ENCODE data around the gene POT1. TPM values are rescaled to one million over a fixed set of nuclear protein-coding genes. Genes with fewer than 3 reads are reported as not detected.

The POT1 gene
- polyA plus RNA-seq, 12 donors, result 17.6 to 30.1 (median 21.2) TPM; not detected in 1

DNA sequence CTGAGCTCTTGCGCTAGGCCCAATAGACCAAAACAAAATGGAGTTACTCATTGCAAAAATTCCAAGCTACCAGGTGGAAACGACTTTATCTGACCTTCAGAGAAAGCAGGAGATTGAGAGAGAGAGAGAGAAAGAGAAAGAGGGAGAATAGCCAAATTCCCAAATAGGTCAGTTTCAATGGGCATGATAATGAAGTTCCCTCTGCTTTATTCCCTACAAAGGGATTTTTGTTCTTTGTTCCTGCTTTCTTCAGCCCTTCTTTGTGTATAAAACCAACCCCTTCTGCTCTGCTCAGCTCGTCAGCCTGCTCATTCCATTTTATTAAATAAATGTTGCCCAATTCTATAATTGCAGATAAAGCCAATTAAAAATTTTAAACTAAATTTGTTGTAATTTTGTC lies 119.0 kb downstream of the POT1 start:
- no peak for DNase-seq

DNA sequence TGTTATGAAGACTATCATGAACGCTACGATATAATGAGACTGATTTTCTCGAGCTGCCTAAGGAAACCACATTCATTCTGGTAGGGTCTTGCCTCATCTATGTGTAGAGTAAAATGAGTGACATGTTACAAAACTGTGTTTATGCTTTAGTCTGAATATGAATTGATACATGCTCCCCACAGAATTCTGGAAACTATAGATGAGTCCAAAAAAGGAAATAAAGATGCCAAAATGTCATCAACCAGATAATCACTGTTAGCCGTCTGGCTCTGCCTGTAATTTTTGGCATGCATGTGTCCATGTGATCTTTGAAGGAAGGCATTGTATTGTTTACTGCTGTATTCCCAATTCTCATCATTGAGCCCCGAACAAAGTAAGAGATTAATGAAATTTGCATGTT lies 121.4 kb downstream of the POT1 start:
- DNase-seq, result no peak

DNA sequence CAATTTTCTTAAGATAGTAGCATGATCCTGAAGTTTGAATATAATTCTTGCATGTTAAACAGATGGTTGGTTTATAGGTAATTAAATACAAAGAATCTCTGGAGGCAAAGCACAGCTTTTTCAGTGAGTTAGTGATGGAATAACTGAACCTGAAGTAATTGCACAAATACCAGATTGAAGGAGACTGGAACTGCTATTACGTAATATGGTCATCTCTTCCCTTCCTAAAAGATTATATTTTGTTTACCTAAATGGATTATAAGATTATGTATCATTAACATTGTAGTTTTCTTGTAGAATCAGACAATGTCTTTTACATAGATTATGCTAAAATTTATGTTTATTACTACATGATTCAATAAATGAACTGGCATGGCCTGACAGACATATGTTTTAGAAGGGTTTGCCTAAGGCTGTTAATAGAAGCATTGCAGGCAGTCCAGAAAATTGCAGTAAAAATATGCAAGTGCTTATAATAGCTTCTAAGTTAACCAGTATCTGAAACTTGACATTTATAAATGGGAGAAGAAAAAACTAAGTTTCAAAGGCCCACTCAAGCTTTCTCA lies 128.2 kb downstream of the POT1 start:
- no peak for DNase-seq

DNA sequence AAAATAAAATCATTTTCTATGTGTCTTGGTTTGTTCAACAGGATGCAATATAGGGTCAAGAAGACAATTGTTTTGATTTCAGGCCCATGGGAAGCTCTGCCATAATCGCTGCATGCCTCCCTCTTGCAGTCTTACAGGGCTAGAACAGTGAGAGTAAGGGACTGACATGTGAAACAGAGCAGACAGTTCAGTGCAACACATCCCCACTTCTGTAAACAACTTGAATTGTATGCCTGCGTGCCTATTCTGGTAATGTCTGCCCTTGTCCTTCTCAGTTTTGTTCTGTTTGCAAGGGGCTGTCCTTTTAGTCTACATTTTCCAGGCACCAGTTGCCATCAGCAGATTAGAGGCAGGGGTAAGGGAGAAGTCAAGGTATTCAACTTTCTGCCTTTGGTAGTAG lies 129.2 kb downstream of the POT1 start:
- DNase-seq, result no peak

DNA sequence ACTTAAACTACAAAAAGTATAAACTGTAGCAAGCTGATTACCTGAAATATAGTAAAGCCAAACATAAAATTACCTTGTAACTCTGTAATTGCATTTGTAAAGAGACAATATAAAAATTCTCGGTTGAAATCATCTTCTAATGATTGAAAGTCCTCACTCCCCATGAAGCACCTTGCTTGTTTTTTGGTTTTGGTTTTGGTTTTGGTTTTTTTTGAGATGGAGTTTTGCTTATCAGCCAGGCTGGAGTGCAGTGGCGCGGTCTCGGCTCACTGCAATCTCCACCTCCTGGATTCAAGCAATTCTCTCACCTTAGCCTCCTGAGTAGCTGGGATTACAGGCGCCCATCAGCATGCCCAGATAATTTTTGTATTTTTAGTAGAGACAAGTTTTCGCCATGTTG lies 130.2 kb downstream of the POT1 start:
- DNase-seq, result no peak

DNA sequence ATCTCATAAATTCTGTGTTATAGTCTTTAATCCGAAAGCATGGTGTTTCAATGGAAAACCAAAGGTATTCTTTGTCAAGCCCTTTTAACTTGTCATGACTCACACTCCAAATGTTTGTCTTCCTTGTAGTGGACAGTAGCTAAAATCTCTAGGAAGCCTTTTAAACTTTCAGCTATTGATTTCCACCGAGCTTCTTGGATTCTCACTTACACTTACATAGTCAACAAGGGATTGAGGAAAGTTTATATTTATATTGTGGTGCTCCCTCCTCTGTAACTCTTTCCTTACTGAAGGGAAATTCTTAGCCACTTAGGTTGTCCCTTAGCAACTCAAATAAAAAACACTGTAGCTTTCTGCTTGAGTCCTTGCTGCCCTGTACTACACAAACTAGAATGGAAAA lies 132.9 kb downstream of the POT1 start:
- DNase-seq, result no peak

DNA sequence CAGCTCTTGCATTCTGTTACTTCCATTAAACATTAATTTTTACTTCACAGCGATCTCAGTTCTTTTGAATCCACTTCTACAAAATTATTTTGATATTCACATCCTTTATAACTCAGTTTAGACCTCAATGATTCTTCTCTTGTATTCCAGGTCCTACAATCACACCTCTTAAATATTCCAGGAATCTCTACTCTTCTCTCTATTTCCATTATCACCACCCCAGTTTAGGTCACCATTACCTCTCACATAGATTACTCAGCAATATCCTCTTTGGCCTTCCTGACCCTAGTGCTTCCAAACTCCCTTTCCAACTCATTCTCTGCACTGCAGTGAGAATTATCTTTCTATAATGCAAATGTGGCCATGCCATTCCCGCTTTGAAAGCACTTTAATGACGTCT lies 136.9 kb downstream of the POT1 start:
- DNase-seq, result no peak

DNA sequence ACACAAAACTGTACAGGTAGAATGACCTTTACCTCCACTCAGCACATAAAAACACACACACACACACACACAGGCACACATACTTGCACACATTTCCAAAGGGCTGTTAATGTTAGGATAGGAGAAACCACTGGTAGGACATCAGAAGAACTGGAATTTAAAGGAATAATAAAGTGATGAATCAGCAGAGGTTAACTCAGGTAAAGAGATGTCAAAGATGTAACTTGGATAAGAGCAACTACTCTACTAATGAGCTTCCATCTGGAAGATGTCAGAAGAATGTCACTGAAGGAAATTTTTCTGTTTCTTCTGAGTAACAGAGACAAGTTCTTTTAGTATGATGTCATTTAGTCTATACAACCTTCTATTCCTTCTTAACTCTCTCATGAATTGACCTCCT lies 137.6 kb downstream of the POT1 start:
- DNase-seq, result no peak

DNA sequence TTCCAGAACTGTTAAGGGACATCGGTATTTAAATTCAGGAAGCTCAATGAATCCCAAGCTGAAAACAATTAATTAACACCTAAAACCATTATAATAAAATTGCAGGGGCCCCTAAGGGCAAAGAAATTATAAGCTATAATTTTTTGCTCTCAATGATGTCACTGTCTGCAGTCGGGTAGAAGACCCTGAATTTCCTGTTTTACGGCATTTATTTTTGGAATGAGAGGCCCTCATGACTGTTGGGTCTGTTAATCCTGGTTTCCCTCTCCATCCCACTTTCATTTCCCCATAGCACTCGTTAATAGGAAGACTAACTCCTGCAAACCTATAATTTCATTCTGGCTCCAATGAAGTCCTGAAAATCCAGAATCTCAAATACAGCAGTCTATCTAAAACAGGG lies 138.2 kb downstream of the POT1 start:
- no peak for DNase-seq

DNA sequence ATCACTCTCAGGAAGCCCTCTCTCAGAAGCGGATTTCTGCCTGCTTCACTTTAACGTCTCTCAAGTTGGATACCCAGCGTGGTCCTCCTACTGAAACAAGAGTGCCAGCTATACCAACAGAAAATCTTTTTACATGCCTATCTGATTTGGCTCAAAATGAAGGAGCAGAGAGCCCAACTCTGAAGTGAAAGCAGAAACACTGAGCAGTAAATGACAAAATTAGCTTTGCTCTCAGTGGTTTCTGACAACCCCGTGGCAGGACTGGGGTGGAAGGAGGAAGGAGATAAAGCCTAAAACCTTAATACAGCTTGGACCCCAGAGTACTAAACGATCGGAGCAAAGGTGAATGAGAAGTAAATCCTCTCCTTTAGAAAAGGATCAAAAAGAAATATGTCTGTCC lies 139.0 kb downstream of the POT1 start:
- DNase-seq, result no peak

DNA sequence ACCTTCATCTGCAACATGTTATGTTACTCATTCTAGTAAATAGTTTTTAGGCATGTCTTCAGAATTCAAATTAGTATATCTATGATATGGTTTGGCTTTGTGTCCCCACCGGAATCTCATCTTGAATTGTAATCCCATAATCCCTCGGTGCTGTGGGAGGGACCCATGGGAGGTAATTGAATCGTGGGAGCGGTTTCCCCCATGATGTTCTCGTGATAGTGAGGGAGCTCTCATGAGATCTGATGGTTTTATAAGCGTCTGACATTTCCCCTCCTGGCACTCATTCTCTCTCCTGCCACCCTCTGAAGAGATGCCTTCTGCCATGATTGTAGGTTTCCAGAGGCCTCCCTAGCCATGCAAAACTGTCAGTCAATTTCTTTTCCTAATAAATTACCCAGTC lies 143.6 kb downstream of the POT1 start:
- DNase-seq, result no peak

DNA sequence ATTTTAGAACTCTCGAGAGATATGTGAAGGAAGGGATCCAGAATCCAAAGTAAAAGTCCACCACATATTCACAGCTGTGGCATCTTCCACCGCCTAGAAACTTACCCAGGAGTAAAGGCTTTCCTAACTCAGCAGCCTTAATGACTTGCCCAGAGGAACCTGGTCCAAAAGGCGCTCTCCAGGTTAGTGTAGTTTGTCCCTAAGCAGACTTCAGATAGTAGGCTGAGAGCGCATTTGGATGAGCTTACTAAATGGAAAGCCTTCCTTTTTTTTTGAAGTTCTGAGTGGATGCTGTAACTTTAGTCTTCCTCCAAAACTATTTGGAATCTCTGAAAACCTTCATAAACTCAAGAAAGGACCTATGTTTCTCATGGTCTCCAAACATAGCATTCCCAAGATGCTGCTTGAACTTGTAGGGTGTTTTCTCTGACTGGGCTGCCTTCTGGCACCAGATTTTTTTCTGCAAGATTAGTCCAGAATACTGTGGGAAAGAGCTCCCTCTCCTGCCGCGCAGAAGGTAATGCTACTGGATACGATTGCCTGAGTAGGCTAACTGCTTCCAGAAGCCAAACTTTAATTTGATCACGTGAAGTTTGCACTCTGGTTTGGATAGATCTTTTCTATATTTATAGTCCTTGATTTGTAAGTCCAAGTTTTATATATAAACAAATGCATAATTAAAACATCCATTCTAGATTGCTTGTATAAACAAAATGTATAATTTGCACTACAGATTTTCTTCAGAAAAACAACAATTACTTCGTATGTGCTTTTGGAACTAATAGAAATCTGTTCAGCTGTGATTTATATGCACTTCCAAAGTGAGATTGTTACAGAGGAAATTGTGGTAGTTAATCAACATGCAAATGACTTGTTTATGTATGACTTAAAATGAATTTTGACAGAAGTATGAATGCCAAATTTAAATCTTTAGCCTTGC lies 144.5 kb downstream of the POT1 start:
- DNase-seq, result peak; percentile 60

DNA sequence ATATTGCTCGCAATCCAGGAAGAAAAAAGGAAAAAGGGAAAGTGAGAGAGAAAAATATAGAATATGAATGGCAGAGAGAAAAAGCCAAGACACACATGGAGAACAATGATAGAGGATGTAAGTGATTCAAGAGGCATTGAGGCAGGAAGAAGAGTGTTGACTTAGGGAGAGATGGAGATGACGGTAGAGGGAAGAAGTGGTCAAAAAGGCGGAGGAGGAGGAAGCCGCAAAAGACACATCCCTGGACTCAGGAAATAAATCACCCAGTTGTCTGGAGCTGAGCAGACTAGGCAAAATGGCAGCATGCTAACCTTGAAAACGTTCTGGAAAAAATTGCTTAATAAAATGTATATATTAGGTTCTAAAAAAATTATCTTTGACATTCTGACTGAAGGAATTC lies 146.4 kb downstream of the POT1 start:
- DNase-seq, result no peak

DNA sequence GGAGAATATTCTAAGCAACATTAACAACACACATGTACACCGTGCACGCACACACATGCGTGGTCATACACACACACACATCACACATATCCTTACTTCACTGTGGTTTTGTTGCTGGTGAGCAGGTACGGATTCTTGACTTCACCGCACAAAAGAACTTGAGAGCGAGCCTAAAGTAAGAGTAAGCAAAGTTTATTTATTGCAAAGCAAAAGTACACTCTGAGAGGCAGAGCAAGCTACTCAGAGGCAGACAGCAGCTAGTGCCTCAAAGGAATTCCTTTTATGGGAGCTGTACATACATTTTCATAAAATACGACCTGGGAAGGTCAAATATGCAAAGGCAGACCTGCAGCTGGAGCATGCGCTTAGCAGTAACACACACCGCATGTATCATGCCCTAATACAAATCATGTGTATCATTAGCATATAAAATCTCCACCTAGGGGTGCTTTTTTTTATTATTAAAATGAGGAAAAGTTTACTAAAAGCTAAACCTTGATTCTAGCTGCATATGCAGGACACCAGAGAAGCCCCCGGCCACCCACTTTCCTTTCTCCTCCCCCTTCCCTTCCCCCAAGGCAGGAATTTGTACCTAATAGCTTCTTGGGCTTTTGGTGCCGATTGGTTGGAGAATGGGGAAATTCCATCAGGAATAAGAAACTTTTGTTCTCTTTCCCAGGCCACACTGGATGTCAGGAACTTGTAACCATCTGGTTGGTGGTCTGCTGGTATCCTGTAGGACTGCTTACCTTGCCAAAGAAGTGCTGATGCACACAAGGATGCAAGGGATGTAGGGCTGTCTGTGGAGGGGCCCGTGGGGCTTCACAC lies 147.5 kb downstream of the POT1 start:
- no peak for DNase-seq

DNA sequence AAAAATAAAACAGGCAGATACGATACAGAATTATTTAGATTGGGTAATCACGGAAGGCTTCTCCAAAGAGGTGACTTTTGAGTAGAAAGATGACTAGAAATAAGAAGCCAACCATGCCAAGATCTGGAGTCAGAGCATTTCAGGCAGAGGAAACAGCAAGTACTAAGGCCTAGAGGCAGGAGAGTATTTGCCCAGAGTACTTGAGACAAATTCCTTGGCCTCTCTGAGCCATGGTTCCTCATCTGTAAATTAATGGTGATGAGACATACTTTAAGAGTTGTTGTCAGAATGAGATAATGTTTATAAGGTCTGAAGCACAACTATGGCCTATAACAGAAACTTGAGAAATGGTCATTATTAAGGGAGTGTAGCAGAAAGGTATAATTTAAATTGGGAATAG lies 148.2 kb downstream of the POT1 start:
- DNase-seq, result no peak

DNA sequence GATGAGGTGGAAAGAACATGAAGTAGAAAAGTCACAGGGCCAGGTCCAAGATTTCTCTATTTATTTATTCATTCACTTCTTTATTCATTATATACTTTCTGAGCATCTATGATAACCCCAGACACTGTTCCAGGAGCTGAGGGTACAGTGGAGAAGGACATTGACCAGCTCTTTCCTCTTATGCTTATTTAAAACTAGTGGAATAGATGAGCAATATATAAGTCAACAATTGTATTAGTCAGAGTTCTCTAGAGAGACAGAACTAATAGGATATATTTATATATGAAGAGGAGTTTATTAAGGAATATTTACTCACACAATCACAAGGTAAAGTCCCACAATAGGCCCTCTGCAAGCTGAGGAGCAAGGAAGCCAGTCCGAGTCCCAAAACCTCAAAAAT lies 149.0 kb downstream of the POT1 start:
- no peak for DNase-seq

DNA sequence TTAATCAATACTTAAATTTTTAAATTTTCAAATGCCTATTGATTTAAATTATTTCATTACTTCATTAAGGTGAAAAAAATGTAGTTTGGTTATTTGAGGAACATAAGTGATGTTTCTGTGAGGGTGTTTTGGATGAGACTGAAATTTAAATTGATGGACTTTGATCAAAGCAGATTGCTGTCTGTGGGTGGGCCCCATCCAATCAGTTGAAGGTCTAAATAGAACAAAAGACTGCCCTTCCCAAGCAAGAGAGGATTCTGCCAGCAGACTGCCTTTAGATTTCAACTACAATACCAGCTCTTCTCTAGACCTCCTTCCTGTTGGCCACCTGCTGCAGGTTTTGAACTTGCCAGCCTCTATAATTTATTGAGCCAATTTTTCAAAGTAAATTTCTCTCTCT lies 149.6 kb downstream of the POT1 start:
- no peak for DNase-seq

DNA sequence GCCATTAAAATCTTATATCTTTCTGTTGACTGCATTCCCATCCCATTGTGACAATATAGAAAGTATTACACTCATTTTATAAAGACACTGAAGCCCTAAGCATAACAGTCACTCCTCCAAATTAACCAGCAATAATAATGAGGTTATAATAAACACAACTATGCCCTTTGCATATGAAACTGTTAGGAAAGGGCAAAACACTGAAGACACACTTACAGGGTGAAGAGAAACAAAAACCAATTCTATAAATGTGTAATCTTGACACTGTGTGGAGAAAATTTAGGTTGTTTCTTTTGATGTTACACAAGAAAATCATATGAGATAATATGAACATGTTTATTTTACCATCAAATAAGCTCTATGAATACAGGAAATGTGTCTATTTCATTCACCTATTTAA lies 150.0 kb downstream of the POT1 start:
- DNase-seq, result no peak

DNA sequence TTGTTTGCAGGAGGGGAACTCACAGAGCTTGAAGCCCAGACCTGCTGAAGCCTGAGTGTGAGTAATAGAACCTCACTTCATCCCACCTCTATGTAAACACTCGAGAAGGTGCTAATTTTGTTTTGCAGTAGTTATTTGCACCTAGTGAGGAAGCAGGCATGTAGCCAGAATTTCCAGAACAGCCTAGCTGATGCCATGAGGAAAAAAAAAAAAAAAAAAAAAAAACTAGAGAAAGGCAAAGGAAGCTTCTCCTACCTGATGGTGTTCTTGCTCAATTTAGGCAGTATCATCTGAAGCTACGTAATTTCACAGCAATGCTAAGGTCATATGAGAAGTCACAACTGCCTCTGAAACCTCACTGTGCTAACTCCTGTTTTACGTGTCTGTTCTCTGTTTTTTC lies 150.4 kb downstream of the POT1 start:
- DNase-seq, result no peak

DNA sequence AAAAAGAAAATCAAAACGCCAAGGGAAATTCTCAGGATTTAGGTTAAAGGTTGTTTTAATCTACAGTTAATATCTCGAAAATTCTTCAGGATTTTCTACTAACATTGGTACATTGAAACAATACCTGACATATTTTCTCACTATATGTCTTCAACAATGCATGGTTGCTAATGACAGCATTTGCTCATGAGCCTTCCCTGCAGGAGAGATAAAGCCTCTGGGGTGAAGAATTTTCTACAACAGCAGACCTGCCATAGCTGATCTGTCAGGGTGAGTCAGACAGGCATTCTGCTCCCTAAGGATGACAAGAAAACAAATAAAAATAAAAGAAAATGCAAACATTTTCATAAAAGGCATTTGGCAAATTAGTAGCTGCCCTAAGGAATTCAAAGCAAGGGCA lies 152.4 kb downstream of the POT1 start:
- no peak for DNase-seq

DNA sequence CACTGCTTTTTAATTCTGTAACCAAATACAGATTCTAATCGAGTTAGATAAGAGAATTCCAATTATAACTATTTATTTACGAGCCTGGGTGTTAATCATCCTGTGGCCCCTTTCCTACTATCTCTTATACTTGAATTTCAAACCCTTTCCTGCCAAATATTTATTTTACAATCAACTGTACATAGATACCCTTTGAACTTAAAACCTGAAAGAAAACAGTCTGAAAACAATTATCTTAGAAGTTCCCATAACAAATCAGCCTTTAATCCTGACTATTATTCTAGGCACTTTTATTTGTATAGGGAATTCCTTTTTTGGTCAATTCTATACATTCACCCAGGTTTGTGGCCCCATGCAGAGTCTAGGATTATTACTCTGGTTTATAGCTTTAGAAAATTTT lies 153.5 kb downstream of the POT1 start:
- DNase-seq, result no peak

DNA sequence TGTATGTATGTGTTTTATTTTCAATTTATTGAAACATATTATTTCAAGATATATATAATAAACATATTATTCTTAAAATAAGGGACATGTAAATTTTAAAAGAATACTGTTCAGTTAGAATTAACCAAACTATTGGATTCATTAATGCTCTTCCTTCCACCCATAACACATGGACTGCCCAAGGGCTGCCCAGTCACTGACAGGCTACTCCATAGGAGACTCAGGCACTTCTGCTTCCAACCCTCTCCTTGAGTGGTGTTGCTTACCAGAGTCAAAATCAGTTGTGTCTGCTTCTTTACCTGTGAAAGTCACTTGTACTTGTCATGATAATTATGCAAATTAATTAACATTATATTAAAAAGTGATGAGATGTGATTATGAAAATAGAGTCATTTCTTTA lies 154.2 kb downstream of the POT1 start:
- DNase-seq, result no peak

DNA sequence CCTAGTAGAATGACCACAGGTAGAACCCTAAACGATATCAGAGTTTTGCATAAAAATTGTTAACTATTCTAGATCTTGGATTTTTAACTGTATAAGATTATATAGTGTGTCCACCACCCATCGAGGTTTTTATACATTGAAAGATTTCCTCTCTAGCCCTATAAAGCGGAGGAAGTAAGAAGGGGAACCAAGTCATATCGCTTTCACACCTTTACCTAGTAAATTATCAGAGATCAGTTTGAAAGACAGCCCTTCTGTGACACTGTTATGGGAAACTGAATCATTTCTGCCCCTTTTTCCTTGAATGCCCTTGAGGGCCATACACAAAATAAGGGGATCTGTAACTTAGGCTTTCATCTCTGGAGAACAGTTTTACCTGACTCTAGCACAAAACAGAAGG lies 155.7 kb downstream of the POT1 start:
- DNase-seq, result no peak
